Liver (tissue), 3 donors: ENCODE data around the gene BTAF1.

Experiments
- JUND ChIP-seq, 2 donors: IDR thresholded peaks; 2 replicates each; pipeline ENCODE4 v1.6.1; 2016; ENCODE audit warnings: antibody characterized with exemption in 2 of 2
- YY1 ChIP-seq: IDR thresholded peaks from 2 replicates; pipeline ENCODE4 v1.6.1; 2016; ENCODE audit warnings: antibody characterized with exemption, mild to moderate bottlenecking
- TF ChIP-seq, protein P1 (sequence below): fragments of 150-350 bp; IDR thresholded peaks from 2 replicates; pipeline ENCODE4 v1.5.1; 2017; ENCODE audit warnings: improper control_type of control experiment, low read depth, low read length; ENCODE audit not compliant: missing input control
- TF ChIP-seq, protein P2 (sequence below): IDR thresholded peaks from 2 replicates; pipeline ENCODE4 v1.6.1; 2016; ENCODE audit warnings: antibody characterized with exemption
- TF ChIP-seq, protein P3 (sequence below): IDR thresholded peaks from 2 replicates; pipeline ENCODE4 v1.6.1; 2016; ENCODE audit warnings: antibody characterized with exemption, mild to moderate bottlenecking
- TF ChIP-seq, protein P4 (sequence below): IDR thresholded peaks from 2 replicates; pipeline ENCODE4 v1.6.1; 2016; ENCODE audit warnings: antibody characterized with exemption
- donor health status: healthy.
- donor health status: healthy.

DNA sequence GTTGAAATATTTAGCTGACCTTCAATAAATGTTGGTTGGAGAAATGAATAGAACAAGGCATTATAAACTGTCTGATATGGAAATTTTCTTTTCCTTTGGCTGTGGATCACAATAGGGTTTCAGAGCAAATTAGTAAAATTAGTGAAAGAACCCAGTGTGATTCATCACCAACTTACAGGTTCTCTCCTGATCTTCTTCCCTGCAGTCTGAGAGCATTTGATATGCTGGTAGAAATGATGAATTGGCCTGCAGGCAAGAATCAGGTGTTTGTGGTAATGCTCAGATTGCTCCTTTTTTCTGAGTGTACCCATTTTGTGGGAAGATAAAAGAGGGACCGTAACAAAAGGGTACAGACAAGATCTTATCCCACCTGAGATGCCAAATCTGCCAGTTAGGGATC is 51.9 kb downstream of the BTAF1 start:
- TF ChIP-seq YY1 (no peak), JUND (IDR thresholded peaks at IDR 0.05) (no peak)
- TF ChIP-seq, protein P1, sequence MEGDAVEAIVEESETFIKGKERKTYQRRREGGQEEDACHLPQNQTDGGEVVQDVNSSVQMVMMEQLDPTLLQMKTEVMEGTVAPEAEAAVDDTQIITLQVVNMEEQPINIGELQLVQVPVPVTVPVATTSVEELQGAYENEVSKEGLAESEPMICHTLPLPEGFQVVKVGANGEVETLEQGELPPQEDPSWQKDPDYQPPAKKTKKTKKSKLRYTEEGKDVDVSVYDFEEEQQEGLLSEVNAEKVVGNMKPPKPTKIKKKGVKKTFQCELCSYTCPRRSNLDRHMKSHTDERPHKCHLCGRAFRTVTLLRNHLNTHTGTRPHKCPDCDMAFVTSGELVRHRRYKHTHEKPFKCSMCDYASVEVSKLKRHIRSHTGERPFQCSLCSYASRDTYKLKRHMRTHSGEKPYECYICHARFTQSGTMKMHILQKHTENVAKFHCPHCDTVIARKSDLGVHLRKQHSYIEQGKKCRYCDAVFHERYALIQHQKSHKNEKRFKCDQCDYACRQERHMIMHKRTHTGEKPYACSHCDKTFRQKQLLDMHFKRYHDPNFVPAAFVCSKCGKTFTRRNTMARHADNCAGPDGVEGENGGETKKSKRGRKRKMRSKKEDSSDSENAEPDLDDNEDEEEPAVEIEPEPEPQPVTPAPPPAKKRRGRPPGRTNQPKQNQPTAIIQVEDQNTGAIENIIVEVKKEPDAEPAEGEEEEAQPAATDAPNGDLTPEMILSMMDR = no peak
- TF ChIP-seq, protein P2, sequence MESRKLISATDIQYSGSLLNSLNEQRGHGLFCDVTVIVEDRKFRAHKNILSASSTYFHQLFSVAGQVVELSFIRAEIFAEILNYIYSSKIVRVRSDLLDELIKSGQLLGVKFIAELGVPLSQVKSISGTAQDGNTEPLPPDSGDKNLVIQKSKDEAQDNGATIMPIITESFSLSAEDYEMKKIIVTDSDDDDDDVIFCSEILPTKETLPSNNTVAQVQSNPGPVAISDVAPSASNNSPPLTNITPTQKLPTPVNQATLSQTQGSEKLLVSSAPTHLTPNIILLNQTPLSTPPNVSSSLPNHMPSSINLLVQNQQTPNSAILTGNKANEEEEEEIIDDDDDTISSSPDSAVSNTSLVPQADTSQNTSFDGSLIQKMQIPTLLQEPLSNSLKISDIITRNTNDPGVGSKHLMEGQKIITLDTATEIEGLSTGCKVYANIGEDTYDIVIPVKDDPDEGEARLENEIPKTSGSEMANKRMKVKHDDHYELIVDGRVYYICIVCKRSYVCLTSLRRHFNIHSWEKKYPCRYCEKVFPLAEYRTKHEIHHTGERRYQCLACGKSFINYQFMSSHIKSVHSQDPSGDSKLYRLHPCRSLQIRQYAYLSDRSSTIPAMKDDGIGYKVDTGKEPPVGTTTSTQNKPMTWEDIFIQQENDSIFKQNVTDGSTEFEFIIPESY = no peak
- TF ChIP-seq, protein P3, sequence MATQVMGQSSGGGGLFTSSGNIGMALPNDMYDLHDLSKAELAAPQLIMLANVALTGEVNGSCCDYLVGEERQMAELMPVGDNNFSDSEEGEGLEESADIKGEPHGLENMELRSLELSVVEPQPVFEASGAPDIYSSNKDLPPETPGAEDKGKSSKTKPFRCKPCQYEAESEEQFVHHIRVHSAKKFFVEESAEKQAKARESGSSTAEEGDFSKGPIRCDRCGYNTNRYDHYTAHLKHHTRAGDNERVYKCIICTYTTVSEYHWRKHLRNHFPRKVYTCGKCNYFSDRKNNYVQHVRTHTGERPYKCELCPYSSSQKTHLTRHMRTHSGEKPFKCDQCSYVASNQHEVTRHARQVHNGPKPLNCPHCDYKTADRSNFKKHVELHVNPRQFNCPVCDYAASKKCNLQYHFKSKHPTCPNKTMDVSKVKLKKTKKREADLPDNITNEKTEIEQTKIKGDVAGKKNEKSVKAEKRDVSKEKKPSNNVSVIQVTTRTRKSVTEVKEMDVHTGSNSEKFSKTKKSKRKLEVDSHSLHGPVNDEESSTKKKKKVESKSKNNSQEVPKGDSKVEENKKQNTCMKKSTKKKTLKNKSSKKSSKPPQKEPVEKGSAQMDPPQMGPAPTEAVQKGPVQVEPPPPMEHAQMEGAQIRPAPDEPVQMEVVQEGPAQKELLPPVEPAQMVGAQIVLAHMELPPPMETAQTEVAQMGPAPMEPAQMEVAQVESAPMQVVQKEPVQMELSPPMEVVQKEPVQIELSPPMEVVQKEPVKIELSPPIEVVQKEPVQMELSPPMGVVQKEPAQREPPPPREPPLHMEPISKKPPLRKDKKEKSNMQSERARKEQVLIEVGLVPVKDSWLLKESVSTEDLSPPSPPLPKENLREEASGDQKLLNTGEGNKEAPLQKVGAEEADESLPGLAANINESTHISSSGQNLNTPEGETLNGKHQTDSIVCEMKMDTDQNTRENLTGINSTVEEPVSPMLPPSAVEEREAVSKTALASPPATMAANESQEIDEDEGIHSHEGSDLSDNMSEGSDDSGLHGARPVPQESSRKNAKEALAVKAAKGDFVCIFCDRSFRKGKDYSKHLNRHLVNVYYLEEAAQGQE = no peak
- TF ChIP-seq, protein P4, sequence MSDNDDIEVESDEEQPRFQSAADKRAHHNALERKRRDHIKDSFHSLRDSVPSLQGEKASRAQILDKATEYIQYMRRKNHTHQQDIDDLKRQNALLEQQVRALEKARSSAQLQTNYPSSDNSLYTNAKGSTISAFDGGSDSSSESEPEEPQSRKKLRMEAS = no peak
